NCI-H82 (cell line): ENCODE data around the gene EIPR1.

Experiments used
- DNase-seq: peaks from one replicate; lab custom pipeline; 2025; lab: John Stamatoyannopoulos, UW

EIPR1 gene

DNA sequence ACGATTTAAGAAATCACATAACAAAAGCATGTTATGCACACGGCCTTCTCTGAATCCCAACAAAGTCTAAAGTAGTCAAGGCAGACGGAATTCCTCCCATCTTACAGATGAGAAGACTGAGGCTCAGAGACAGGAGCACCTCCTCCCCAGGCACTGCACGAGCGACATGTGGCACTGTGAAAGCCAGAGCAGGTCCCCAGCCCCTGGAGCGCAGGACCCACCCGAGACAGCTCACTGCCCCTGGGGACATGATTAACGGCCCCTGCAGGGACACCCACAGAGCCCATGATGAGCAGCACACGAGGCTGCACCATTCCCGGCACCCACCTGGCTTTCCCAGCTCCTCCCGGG lies 53.6 kb downstream of the EIPR1 start:
- DNase-seq = no peak

DNA sequence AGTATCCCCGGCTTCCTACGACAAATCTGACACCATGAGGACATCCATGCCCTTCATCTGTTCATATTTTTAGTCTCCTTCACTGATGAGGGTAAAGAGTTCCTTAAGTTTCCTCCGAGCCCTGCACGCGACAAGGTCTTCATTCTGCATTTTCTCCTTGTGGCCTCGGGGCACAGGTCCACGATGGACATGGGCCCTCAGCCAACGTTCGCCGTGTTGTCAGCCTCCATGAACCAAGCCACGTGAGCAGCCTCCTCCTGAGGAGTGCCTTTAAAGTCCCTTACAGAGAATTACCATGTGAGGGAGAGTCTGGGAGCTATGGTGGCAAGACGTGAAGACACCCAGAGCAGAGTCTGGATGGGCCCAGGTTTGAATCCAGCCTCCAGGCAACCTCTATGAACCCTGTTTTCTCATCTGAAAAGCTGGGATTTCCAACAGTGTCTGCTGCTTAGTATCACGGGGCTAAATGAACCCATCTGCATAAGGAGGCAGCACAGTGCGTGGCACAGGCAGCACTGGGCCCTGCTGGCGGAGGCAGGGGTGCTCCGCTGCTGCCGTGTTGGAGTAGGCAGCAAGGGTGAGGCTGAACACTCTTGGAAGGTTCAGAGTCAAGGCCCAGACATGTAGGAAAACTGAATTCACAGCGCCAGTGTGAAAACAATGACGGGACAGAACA lies 54.1 kb downstream of the EIPR1 start:
- DNase-seq = no peak

DNA sequence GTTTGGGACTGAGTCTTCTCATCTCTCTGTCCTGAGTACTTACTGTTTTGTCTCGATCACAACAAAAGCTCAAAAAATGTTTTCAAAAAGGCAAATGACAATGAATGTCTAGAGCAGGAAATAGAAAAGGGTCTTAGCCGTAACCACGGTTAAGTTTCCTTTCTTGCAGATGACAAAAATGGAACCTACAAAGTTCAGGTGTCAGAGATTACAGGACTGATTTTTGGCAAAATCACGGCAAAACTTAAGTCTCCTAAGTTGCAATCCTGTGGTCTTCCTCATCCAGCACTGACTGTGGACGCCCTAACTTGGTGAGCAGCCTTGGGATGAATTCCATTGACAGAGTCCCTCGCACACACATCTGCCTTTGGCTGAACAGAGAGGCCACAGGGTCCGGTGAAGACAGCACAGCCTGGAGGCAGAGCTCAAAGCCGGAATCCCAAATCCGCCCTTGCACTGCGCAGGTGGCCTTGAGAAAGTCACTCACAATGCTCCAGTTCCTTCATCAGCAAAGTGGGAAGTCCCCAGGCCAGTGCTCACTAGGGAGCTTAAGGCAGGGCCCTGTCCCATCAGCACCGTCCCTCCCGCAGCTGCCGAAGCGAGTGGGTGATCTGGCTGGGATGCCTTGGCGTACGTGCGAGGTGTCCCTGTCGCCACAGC lies 55.2 kb downstream of the EIPR1 start:
- DNase-seq = no peak

DNA sequence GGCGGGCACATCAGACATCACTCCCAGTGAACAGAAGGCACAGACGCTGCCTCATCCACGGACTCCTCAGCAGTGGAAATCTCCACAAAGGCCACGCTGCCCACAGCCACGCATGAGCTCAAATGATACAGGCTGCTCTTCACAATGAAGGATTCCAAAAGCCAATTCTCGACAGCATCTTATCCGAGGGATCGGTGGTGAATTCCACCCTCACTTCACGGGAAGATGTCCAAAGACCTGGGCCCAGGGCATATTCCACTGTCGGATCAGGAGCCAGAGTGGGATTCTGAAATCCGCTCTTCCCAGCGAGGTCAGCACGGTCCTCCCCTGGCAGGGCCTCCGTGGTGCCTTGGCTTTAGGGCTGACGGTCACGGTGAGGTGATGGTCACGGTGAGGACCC lies 55.8 kb downstream of the EIPR1 start:
- DNase-seq = no peak

DNA sequence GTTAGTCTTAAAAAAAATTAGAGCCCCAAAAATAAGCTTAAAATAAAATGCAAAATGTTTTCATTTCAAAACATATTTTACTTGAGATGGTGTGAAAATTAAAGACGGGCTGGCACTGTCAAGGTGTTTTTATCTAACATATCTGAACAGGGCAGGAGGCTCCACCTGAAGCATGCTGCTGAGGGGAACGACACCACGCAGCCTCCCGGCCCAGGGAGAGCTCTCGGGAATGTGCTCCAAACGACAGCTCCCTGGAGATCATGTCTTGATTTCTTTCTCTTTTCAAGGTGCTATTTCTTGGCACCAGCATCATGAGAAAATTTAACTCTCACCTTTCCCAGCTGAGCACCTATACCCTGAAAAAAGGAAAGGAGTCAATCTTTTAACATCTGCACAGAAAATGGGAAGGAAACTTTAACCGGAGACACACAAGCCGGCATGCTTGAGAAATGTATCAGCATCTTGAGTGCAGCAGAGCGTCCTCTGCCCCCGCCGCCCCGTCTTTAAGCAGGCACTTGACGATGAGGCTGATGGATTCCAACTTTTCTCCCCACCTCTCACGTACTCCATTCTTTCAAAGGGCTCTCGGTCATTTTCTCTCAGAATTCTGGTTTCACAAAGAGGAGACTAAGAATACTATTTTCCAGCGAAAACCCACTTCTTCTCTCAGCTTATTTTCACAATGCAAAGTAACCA lies 56.6 kb downstream of the EIPR1 start:
- DNase-seq = no peak

DNA sequence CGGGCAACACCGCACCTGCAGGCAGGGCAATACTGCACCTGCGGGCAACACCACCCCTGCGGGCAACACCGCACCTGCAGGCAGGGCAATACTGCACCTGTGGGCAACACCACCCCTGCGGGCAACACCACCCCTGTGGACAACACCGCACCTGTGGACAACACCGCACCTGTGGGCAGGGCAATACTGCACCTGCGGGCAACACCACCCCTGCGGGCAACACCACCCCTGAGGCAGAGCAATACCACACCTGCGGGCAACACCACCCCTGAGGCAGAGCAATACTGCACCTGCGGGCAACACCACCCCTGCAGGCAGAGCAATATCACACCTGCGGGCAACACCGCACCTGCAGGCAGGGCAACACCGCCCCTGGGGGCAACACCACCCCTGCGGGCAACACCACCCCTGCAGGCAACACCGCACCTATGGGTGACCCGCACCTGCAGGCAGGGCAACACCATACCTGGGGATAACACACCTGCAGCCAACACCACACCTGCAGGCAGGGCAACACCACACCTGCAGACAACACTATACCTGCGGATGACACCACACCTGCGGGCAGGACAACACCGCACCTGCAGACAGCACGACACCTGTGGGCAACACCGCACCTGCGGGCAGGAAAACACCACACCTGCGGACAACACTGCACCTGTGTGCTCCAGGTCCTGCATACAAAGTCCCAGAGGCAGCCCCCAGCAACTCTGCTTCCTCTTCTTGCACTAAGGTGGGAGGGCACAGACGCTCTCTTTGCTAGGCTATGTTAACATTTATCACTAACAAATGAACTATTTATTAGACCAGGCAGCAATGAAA lies 57.7 kb downstream of the EIPR1 start:
- DNase-seq = no peak

DNA sequence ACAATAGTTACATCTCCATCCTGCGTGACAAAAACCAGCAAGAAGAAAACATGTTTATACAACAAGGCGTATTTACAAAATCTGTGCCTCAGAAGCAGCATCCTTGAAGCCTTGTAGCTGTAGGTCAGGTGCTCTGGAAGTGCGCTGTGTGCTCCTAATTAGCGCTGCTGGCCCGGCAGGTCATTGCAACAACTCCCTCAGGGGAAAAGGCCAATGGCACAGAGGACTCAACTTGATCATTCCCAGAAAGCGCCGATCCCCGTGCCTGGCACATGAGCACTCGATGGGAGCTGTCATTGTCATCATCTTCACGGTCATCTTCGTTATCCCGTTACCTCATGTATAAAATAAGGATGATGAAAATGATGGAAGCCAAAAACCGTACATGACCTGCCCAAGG lies 58.5 kb downstream of the EIPR1 start:
- no peak for DNase-seq

DNA sequence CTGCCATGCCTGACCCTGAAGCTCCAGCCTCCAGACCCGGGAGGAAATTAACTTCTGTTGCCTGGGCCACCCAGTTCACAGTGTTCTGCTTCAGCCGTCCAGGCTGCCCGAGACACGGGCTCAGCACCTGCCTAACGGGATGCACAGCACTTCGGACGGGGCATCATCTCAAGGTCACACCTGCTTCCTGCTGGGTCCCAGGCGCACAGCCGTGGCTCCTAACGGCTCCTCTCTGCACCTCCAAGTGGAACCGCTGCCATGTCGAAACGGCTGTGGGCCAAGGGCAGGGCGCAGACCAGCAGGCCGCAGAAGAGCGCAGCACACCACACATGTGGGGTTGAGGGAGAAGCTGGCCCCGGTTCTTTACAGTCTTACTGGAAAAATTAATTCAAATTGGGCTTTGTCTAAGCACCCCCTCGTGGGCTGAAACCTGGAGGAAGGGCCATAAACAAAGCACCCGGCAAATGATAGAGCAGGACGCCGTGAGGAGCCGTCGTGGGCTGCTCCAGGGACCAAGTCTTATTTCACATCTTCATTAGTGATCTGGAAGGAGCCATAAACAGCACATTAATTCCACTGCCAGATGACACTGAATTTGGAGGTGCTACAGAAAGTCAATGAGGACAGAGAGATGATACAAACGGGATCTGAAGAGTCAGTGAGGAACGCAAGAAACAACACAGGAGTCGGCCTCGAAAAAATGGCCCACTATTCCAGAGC lies 59.6 kb downstream of the EIPR1 start:
- no peak for DNase-seq

DNA sequence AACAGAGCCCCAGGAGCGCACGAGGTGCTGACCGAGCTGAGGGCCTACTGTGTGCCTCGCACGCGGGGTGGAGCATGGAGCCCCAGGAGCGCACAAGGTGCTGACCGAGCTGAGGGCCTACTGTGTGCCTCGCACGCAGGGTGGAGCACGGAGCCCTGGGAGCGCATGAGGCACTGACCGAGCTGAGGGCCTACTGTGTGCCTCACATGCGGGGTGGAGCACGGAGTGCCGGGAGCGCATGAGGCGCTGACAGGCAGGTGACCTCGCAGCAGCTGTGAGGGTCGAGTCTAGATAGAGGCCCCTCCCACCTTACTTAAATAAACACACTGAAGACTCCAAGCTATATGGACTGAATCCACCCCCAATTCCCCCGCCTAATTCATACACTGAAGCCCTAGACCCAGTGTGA lies 60.3 kb downstream of the EIPR1 start:
- no peak for DNase-seq

DNA sequence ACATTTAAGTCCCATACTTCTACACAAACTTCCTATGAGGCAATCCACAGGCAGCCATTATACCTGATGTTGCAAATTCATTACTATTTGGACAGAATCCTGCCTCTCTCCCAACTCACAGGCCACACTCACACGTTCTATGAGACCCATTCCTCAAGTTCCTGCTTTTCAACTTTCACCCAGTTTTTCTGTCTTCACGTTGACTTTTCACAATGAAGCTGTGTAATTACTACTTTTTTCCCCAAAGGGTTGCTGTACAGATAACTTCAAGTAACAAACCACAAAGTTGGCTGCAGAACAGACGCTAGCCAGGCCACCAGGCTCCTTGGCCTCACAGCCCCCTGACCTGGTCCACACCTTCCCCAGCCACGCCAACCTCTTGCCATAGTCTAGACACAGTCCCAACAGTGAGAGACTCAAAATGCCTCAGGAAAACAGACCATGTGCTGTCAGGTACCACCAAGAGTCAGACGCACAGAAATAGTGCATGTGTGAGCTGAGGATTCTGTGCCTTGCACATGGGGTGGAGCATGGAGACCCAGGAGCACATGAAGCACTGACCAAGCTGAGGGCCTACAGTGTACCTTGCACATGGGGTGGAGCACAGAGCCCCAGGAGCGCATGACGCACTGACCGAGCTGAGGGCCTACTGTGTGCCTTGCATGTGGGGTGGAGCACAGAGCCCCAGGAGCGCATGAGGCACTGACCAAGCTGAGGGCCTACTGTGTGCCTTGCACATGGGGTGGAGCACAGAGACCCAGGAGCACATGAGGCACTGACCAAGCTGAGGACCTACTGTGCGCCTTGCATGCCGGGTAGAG lies 61.0 kb downstream of the EIPR1 start:
- DNase-seq = no peak

DNA sequence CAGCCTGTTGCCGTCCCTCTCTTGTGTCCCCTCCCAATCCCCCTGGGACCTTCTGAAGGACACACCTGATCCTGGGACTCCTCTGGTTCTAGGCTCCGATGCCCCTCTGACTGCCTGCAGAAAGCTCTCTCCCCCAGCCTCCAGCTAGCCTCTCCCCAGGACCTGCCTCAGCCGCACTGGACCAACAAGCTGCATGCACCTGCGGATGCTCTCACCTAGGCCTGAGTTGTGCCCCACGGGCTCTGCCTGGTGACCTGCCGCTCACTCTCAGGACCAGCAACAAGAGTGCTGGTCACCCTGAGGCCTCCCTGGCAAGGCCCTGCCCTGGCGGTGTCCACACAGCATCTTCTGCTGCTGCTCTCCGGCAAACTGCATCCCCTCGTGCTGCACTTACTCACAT lies 63.0 kb downstream of the EIPR1 start:
- DNase-seq = no peak

DNA sequence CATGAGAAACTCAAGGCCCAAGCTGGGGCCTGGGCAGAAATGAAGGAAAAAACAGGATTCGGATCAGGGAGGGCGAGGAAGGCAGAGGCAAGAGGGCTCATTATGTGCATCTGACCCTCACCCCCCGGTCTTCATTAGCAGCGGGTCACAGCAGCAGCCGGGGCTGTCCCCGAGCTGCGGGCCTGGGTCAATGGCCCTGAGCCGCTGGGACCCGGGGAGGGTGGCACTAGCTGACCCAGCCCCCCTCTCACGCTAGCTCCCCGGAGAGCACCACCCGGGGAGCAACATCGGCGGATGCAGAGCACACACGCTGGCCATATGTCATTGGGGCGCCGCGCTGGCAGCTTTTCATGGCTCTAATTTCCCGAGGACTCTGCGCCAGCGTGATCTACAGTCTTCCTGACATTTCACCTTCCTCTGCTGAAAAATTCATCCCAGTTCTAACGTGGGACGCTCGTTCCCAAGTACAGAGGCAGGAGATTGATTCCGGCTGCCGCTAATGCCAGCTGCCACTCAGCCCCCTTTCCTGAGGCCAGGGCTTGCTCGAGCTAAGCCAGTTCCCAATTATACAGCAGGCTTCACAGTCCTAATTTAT lies 63.7 kb downstream of the EIPR1 start:
- DNase-seq = peak; percentile 23

DNA sequence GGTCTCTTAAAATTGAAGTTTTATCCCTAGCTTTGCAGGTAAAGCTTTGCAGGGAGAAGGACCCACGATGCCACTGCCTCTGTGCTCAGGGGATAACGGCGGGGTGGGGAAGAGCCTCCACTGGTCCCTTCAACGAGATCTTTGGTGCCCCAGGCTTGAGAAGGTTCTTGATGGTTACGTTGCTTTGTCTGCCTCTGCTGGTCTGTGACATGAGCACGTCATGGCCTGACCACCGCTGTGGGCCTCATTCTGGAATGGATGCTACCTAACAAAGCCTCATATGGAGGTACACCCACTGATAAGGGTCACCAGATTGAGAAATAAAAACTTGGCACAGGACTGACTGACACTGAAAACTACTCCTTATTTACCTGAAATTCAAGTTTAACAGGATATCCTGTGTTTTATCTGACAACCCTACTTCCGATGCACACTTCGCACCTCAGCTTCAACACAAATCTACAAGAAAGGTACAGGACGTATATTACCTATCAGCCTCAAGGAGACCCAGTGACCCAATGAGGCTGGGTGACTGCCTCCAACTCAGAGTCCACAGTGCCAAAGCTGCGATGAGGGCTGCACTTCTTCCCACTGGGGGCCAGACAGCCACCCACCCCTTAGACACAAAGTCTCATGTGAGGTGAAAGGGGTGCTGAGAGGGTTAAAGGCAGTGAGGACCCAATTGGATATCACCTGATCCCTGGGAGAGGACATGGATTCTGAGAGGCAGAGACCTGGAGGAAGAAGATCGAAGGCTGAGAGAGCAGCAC lies 64.9 kb downstream of the EIPR1 start:
- DNase-seq = no peak

DNA sequence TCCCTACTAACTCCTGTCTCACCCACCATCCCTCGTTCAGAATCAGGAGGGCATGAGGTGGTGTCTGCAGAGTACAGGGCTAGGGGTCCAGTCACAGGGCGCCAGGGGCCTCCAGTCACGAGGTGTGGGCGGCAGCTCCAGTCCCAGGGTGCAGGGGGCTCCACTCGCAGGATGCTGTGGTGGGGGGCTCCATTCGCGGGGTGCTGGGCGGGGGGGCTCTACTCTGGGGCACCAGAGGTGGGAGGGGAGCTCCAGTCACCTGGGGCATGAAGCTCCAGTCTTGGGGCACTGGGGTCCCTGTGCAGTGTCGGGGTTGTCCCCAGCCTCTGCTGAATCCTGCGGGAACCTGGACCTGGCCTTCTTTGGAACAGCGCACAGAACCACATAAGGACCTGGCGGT lies 66.0 kb downstream of the EIPR1 start:
- DNase-seq = no peak

DNA sequence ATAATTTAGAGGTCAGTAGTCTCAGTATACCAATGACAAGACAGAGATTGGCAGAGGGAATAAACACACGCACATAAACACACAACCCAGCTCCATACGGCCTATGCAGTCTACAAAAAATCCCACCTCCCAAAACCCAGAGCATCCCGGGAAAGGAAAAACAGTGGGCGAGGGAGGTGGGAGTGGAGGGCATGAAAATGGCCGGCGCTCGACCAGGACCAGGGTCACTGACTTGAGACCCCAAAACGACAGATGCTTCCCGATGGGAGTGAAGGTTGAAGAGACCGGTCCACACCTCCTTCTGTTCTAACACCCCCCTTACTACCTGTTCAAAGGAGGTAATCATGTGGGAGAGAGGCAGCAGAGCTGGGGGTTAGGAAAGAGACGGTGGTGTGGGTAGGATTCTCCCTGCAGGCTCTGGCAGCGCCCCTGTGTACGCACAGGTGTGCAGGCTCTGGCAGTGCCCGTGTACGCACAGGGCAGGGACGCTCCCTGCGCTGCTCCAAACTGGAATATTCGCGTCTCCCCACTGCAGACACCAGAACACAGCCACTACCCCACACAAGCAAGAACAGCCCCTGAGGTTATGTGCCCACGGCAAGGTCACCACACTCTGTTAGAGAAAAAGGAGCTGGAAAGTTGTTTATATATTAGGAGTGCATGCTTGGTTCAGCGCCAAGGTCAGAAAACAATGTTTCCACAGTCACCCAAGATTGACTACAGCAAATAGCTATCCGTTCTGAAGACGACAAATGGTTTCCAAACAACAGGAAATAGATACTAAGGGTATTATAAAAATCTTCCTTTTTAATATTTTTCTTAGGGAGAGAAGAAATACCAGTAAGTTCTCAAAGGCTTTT lies 67.9 kb downstream of the EIPR1 start:
- no peak for DNase-seq

DNA sequence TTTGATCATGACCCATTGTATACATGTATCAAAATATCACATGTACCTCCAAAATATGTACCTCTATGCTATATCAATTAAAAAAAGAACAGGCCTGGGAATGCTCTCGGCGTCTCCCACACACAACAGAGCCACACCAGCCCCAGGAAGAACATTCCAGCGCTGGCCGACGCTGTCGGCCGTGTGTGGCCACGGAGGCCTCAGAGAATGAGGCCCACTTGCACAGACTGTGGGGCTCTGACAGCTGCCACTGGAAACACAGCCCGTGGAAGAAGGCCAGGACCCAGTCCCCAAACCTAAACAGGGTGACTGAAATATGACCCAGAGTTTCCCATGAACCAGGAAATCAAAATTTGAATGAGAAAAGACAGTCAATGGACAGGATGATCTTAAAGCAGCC lies 69.7 kb downstream of the EIPR1 start:
- no peak for DNase-seq

DNA sequence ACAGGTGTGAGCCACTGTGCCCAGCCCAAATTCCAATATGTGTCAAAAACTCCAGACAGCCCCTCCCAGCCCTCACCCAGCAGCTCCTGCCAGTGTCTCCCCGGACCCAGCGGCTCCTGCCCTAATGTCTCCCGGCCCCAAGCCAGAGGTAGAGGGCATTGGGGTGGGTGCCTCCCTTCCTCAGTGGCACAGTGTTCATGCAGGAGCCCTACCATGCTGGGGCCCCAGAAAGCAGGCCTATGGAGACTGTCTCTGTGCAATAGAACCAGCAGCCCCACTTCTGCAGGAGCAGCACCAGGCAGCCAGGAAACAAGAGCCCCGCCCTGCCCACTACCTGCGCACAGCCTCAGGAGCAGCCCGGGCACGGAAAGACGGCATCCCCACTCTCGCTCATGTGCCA lies 70.4 kb downstream of the EIPR1 start:
- no peak for DNase-seq

DNA sequence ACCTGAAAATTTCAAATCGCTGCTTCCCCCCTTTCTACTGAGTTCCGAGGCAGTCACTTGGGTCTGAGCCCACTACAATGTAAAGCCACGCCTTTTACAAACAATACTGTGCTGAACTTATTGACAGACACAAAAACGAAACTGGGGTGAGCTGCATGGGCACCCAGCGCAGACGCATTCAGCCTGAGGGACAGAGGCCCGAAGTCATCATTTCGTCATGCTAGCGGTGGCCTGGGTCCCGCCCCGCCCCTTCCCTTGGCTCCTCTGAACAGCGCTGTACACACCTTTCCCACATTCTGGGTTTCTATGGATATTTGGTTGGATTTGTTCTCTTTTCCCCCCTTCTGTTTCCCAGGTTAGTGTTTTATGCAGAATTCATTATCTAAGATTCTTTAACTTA lies 71.7 kb downstream of the EIPR1 start:
- DNase-seq = no peak

DNA sequence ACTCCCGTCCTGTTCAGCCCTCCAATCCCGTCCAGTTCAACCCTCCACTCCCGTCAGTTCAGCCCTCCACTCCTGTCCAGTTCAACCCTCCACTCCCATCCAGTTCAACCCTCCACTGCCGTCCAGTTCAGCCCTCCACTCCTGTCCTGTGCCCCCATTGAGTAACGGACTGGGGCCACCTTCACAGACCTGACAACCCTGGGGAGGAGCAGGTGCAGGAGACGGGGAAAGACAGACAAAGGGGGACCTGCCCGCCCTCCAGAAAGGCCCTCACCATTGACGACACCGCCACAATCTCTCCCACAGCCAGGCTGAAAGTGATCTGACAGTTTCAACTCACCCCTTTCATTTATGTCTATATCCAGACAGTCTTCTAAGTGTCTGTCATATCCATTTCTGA lies 72.2 kb downstream of the EIPR1 start:
- DNase-seq = no peak
